SK-N-SH (cell line): ENCODE measurements around the gene MYOM3. TPM values are rescaled to one million over a fixed set of nuclear protein-coding genes. Genes with fewer than 3 reads are reported as not detected.

Experiments
- CTCF ChIA-PET: fragments of 300-600, 350-600 bp; formaldehyde crosslinking; extraction: SDS; loops from one replicate; lab custom pipeline; 2021; lab: Yijun Ruan, JAX
- POLR2A ChIA-PET: fragments of 350-600 bp; sonication (Branson Sonifier 250); formaldehyde crosslinking; extraction: SDS; loops from one replicate; lab custom pipeline; 2020; ENCODE audit warnings: antibody characterized with exemption, inconsistent platforms; lab: Yijun Ruan, JAX
- DNase-seq: peaks from one replicate; pipeline ENCODE4 v3.0.0; 2012
- H2AFZ ChIP-seq: fragments of 200-600 bp; sonication (generic); 2 replicates; pipeline ENCODE4 v1.8.1; 2016; ENCODE audit warnings: antibody characterized with exemption, mild to moderate bottlenecking, low read depth
- H3F3A ChIP-seq: fragments of 200-600 bp; sonication (generic); replicated peaks from 2 replicates; pipeline ENCODE3; 2016; ENCODE audit warnings: antibody characterized with exemption, mild to moderate bottlenecking; ENCODE audit not compliant: insufficient read depth
- H3K27ac ChIP-seq, 2 experiments: fragments of 200-500 bp in 1 of 2; fragments of 200-600 bp in 1 of 2; sonication (Bioruptor generic) in 1 of 2; sonication (generic), shearing (Covaris generic) in 1 of 2; 2 replicates each; pipeline versions ENCODE4 v1.5.1 to v1.6.1; 2014 to 2016; ENCODE audit warnings: low read depth in 2 of 2, inconsistent platforms in 1 of 2, low read length in 1 of 2, mild to moderate bottlenecking in 1 of 2, mixed read lengths in 1 of 2
- H3K27me3 ChIP-seq: fragments of 200-600 bp; sonication (generic), shearing (Covaris generic); 2 replicates; pipeline ENCODE4 v1.6.1; 2016; ENCODE audit warnings: mixed run types; ENCODE audit not compliant: insufficient read depth
- H3K36me3 ChIP-seq, 2 experiments: fragments of 200-500 bp in 1 of 2; fragments of 200-600 bp in 1 of 2; sonication (Bioruptor generic) in 1 of 2; sonication (generic) in 1 of 2; replicated peaks in 1 of 2; 2 replicates each; pipeline versions ENCODE3 to v1.5.1; 2014 to 2016; ENCODE audit warnings: low read length in 1 of 2, mild to moderate bottlenecking in 1 of 2; ENCODE audit not compliant: insufficient read depth in 2 of 2, control insufficient read depth in 1 of 2
- H3K4me1 ChIP-seq, 2 experiments: fragments of 200-500 bp in 1 of 2; fragments of 200-600 bp in 1 of 2; sonication (Bioruptor generic) in 1 of 2; sonication (generic), shearing (Covaris generic) in 1 of 2; 2 replicates each; pipeline versions ENCODE4 v1.5.1 to v1.6.1; 2014 to 2016; ENCODE audit warnings: low read depth in 1 of 2, low read length in 1 of 2, mixed run types in 1 of 2; ENCODE audit not compliant: insufficient read depth in 2 of 2, control insufficient read depth in 1 of 2
- H3K4me2 ChIP-seq: fragments of 200-600 bp; sonication (generic), shearing (Covaris generic); 2 replicates; pipeline ENCODE4 v1.6.1; 2017; ENCODE audit warnings: mixed run types
- H3K4me3 ChIP-seq, 2 experiments: fragments of 200-500 bp in 1 of 2; fragments of 200-600 bp in 1 of 2; sonication (Bioruptor generic) in 1 of 2; sonication (generic), shearing (Covaris generic) in 1 of 2; 2 replicates each; pipeline versions ENCODE4 v1.5.1 to v1.8.1; 2014 to 2016; ENCODE audit warnings: low read depth in 2 of 2, inconsistent platforms in 1 of 2, low read length in 1 of 2, mild to moderate bottlenecking in 1 of 2, mixed read lengths in 1 of 2, moderate library complexity in 1 of 2
- H3K79me2 ChIP-seq: fragments of 200-600 bp; sonication (generic); 2 replicates; pipeline ENCODE4 v1.8.1; 2017; ENCODE audit warnings: mild to moderate bottlenecking; ENCODE audit not compliant: insufficient read depth
- H3K9ac ChIP-seq: fragments of 200-600 bp; sonication (generic); 2 replicates; pipeline ENCODE4 v1.6.1; 2017; ENCODE audit warnings: mixed run types
- H3K9me2 ChIP-seq: fragments of 200-600 bp; sonication (generic); 2 replicates; pipeline ENCODE4 v1.6.1; 2017; ENCODE audit warnings: mixed run types
- H3K9me3 ChIP-seq: fragments of 200-600 bp; sonication (generic); 2 replicates; pipeline ENCODE4 v1.6.1; 2017; ENCODE audit warnings: mixed run types, mild to moderate bottlenecking, moderate library complexity
- H4K20me1 ChIP-seq: fragments of 200-600 bp; sonication (generic); 2 replicates; pipeline ENCODE4 v1.6.1; 2017; ENCODE audit warnings: mild to moderate bottlenecking, mixed run types; ENCODE audit not compliant: insufficient read depth
- CHD2 ChIP-seq: fragments of 150-350 bp; IDR thresholded peaks from 2 replicates; pipeline ENCODE4 v1.6.1; 2018; ENCODE audit warnings: low read length; ENCODE audit not compliant: partially characterized antibody
- ELF1 ChIP-seq: IDR thresholded peaks from 2 replicates; pipeline ENCODE4 v1.4.0; 2012
- FOSL2 ChIP-seq: IDR thresholded peaks from 2 replicates; pipeline ENCODE4 v1.4.0; 2012; ENCODE audit warnings: low read depth, mild to moderate bottlenecking, moderate library complexity, borderline replicate concordance
- FOXJ3 ChIP-seq: sonication (generic); formaldehyde crosslinking; IDR thresholded peaks from 2 replicates; pipeline ENCODE4 v1.5.1; 2020; ENCODE audit warnings: mild to moderate bottlenecking, missing genetic modification reagents
- FOXM1 ChIP-seq: IDR thresholded peaks from 2 replicates; pipeline ENCODE4 v1.4.0; 2012; ENCODE audit warnings: low read depth, mild to moderate bottlenecking
- GATA2 ChIP-seq: sonication (generic); formaldehyde crosslinking; IDR thresholded peaks from 2 replicates; pipeline ENCODE4 v1.5.0; 2020; ENCODE audit warnings: mild to moderate bottlenecking, missing genetic modification reagents
- MEF2A ChIP-seq: IDR thresholded peaks from 2 replicates; pipeline ENCODE4 v1.4.0; 2012; ENCODE audit warnings: low read depth, borderline replicate concordance
- NFIC ChIP-seq: IDR thresholded peaks from 2 replicates; pipeline ENCODE4 v1.4.0; 2012; ENCODE audit warnings: borderline replicate concordance
- NRF1 ChIP-seq: IDR thresholded peaks from 2 replicates; pipeline ENCODE4 v1.6.1; 2012; ENCODE audit warnings: low read depth, mild to moderate bottlenecking, low read length
- POLR2AphosphoS5 ChIP-seq: IDR thresholded peaks from 2 replicates; pipeline ENCODE4 v1.6.1; 2012; ENCODE audit warnings: low read depth, low read length
- REST ChIP-seq: IDR thresholded peaks from 2 replicates; pipeline ENCODE4 v1.6.1; 2012; ENCODE audit warnings: mild to moderate bottlenecking, low read depth, low read length, moderate library complexity
- SIN3A ChIP-seq: IDR thresholded peaks from 2 replicates; pipeline ENCODE4 v1.6.1; 2012; ENCODE audit warnings: low read depth, mild to moderate bottlenecking, low read length, moderate library complexity, borderline replicate concordance
- SMC3 ChIP-seq: IDR thresholded peaks from 2 replicates; pipeline ENCODE4 v1.6.1; 2012; ENCODE audit warnings: low read depth, low read length, improper control_type of control experiment
- TAF1 ChIP-seq: IDR thresholded peaks from 2 replicates; pipeline ENCODE4 v1.6.1; 2012; ENCODE audit warnings: low read depth, mild to moderate bottlenecking, low read length, moderate library complexity, borderline replicate concordance
- TCF12 ChIP-seq: IDR thresholded peaks from 2 replicates; pipeline ENCODE4 v1.4.0; 2012
- TEAD4 ChIP-seq: IDR thresholded peaks from 2 replicates; pipeline ENCODE4 v1.4.0; 2012; ENCODE audit warnings: mild to moderate bottlenecking, borderline replicate concordance; ENCODE audit not compliant: insufficient read depth
- YY1 ChIP-seq: IDR thresholded peaks from 2 replicates; pipeline ENCODE4 v1.4.0; 2012; ENCODE audit warnings: low read depth, mild to moderate bottlenecking
- WGBS: methylation state at CpG from one replicate; pipeline ENCODE4 v1.1.6; 2017; ENCODE audit warnings: low lambda C conversion rate; 5-methylcytosine and 5-hydroxymethylcytosine counted together
- polyA plus RNA-seq, 3 experiments: library from polyadenylated mRNA; depleted of rRNA; stranded (reverse); fragments of >200 nt; gene quantifications; 2 replicates each; pipeline ENCODE4 v1.2.3, GENCODE V29; 2012
- TF ChIP-seq, protein P1 (sequence below): IDR thresholded peaks from 2 replicates; pipeline ENCODE4; 2012
- TF ChIP-seq, protein P2 (sequence below): IDR thresholded peaks from 2 replicates; pipeline ENCODE4 v1.4.0; 2012; ENCODE audit warnings: low read depth
- TF ChIP-seq, protein P3 (sequence below): IDR thresholded peaks from 2 replicates; pipeline ENCODE4 v1.4.0; 2012; ENCODE audit warnings: low read depth, borderline replicate concordance
- TF ChIP-seq, protein P4 (sequence below): fragments of 150-350 bp; IDR thresholded peaks from 2 replicates; pipeline ENCODE4 v1.6.1; 2016; ENCODE audit warnings: mild to moderate bottlenecking, low read depth, low read length

Gene MYOM3
- polyA plus RNA-seq, 1 of the 3 experiments (the other 2 are of a cell fraction) = 0.02 TPM

- TF ChIP-seq REST = no peak
- TF ChIP-seq SMC3 = no peak
Measured at GRCh38 chr1:24098943-24099638, 12.8 kb downstream of the MYOM3 start (continued).

DNA sequence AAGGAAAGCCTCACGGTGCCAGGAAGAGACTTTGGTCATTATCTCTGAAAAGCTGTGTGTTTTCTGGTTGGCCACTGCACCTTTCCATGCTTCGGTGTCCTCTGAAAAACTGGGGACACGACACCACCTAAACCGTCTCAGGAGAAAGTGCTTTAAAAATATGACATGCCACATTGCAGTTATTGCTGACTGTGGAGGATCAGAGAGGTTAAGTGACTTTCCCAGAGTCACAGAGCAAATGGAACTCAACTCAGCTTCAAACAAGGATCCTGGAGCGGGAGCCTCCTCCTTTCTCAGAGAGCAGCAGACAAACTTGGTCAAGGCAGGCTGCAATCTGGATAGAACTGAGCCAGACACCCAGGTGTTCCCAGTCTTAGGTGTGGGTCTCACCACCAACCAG lies 13.8 kb downstream of the MYOM3 start:
- TF ChIP-seq, protein P1, sequence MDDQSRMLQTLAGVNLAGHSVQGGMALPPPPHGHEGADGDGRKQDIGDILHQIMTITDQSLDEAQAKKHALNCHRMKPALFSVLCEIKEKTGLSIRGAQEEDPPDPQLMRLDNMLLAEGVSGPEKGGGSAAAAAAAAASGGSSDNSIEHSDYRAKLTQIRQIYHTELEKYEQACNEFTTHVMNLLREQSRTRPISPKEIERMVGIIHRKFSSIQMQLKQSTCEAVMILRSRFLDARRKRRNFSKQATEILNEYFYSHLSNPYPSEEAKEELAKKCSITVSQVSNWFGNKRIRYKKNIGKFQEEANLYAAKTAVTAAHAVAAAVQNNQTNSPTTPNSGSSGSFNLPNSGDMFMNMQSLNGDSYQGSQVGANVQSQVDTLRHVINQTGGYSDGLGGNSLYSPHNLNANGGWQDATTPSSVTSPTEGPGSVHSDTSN = no peak
- TF ChIP-seq NRF1 (no peak), FOXM1 (no peak), GATA2 (no peak), SIN3A (no peak), TAF1 (no peak), TCF12 (no peak), YY1 (no peak), NFIC (no peak), SMC3 (no peak), TEAD4 (no peak), MEF2A (no peak), FOXJ3 (CRISPR knock-in tag) (no peak), FOSL2 (no peak), CHD2 (no peak), ELF1 (no peak), POLR2AphosphoS5 (no peak)
- TF ChIP-seq, protein P2, sequence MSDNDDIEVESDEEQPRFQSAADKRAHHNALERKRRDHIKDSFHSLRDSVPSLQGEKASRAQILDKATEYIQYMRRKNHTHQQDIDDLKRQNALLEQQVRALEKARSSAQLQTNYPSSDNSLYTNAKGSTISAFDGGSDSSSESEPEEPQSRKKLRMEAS = no peak
- TF ChIP-seq, protein P3, sequence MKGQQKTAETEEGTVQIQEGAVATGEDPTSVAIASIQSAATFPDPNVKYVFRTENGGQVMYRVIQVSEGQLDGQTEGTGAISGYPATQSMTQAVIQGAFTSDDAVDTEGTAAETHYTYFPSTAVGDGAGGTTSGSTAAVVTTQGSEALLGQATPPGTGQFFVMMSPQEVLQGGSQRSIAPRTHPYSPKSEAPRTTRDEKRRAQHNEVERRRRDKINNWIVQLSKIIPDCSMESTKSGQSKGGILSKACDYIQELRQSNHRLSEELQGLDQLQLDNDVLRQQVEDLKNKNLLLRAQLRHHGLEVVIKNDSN = no peak
- TF ChIP-seq, protein P4, sequence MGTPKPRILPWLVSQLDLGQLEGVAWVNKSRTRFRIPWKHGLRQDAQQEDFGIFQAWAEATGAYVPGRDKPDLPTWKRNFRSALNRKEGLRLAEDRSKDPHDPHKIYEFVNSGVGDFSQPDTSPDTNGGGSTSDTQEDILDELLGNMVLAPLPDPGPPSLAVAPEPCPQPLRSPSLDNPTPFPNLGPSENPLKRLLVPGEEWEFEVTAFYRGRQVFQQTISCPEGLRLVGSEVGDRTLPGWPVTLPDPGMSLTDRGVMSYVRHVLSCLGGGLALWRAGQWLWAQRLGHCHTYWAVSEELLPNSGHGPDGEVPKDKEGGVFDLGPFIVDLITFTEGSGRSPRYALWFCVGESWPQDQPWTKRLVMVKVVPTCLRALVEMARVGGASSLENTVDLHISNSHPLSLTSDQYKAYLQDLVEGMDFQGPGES = no peak
- POLR2A ChIA-PET = no interaction called here
- no peak overlapping the region for H3K9ac ChIP-seq
- H3K27me3 ChIP-seq = no peaks in the 10 kb centered on the region; the same call in 1 of the 2 replicates
- no peaks in the 10 kb centered on the region for H4K20me1 ChIP-seq
- no peaks in the 10 kb centered on the region for H3K36me3 ChIP-seq
- DNase-seq = no peak
- 82% methylated on average over 5 of the region's 5 CpGs for WGBS
- H3K79me2 ChIP-seq = no peaks in the 10 kb centered on the region
- no peaks in the 10 kb centered on the region for H3F3A ChIP-seq
- H3K4me1 ChIP-seq = peaks cover 0 to 10% of the 10 kb centered on the region in 2 experiments; a peak in 1 of 4 replicates
- H3K9me3 ChIP-seq = no peaks in the 10 kb centered on the region
- no peak overlapping the region for H2AFZ ChIP-seq
- no peak overlapping the region for H3K4me3 ChIP-seq
- H3K9me2 ChIP-seq = no peaks in the 10 kb centered on the region
- CTCF ChIA-PET = interaction anchor here (0.8 to 2.1 kb wide), 2 partner anchors 12 to 101 kb away, joined by 3 to 4 read pairs; no protein-coding TSS in a partner anchor
- H3K27ac ChIP-seq = no peak overlapping the region
- H3K4me2 ChIP-seq = no peak overlapping the region
